Uterus (tissue), 2 donors: ENCODE measurements around the gene LLGL1.

Source experiments
- CTCF ChIP-seq, 4 experiments: fragments of 200-600 bp in 2 of 4; fragments of 450-650 bp in 2 of 4; sonication (generic) in 2 of 4; IDR thresholded peaks; one replicate each; pipeline ENCODE4 v1.5.1; 2016 to 2019; ENCODE audit warnings: antibody characterized with exemption in 4 of 4, mild to moderate bottlenecking in 2 of 4, moderate library complexity in 1 of 4
- POLR2A ChIP-seq, 2 donors: fragments of 450-650 bp; IDR thresholded peaks; one replicate each; pipeline ENCODE4 v1.6.1; 2016; ENCODE audit warnings: antibody characterized with exemption in 2 of 2, mild to moderate bottlenecking in 1 of 2, moderate library complexity in 1 of 2

- TF ChIP-seq CTCF (IDR thresholded peaks at IDR 0.05): no peak
- TF ChIP-seq POLR2A (IDR thresholded peaks at IDR 0.05): no peak
These were observed 12.0 kb downstream of the LLGL1 start for GRCh38 chr17:18237461-18237860.
